Esophagus muscularis mucosa (tissue), 4 donors: ENCODE results near the gene ASCL1.

ENCODE experiments used
- EP300 ChIP-seq: sonication (generic); formaldehyde crosslinking; IDR thresholded peaks from one replicate; pipeline ENCODE4 v1.6.1; 2017; ENCODE audit warnings: antibody characterized with exemption
- POLR2A ChIP-seq: fragments of 450-650 bp; IDR thresholded peaks from one replicate; pipeline ENCODE4 v1.6.1; 2017; ENCODE audit warnings: antibody characterized with exemption, moderate library complexity, mild to moderate bottlenecking, low read depth
- POLR2AphosphoS5 ChIP-seq, 2 donors: sonication (generic); formaldehyde crosslinking; IDR thresholded peaks; one replicate each; pipeline ENCODE4 v1.6.1; 2017; ENCODE audit warnings: antibody characterized with exemption in 2 of 2
- TF ChIP-seq, protein P1 (sequence below), 3 experiments: fragments of 200-600 bp in 2 of 3; fragments of 450-650 bp in 1 of 3; sonication (generic) in 2 of 3; IDR thresholded peaks; one replicate each; pipeline ENCODE4 v1.5.1; 2017 to 2019; ENCODE audit warnings: antibody characterized with exemption in 3 of 3, mild to moderate bottlenecking in 2 of 3, moderate library complexity in 1 of 3

DNA sequence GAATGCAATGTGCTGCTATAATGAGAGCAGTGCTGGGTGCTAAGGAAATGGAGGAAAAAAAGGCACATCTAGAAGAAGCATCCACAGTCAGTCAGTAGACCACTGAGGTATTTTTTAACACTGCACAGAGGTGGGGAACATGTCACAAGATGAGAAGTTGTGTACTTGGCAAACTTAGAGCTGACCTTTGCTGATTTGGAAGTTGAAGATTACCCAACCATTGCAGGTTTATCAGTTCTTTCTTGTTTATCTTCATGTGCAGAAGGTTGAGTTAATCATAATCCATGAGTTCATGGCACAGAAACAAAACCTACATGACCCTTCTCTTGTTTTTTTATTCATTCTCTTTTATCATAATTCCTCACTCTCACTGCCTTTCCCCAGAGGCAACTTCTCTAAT, 37.2 kb upstream of the ASCL1 start:
- TF ChIP-seq POLR2A (no peak), POLR2AphosphoS5 (IDR thresholded peaks at IDR 0.05) (no peak), EP300 (no peak)
- TF ChIP-seq, protein P1, sequence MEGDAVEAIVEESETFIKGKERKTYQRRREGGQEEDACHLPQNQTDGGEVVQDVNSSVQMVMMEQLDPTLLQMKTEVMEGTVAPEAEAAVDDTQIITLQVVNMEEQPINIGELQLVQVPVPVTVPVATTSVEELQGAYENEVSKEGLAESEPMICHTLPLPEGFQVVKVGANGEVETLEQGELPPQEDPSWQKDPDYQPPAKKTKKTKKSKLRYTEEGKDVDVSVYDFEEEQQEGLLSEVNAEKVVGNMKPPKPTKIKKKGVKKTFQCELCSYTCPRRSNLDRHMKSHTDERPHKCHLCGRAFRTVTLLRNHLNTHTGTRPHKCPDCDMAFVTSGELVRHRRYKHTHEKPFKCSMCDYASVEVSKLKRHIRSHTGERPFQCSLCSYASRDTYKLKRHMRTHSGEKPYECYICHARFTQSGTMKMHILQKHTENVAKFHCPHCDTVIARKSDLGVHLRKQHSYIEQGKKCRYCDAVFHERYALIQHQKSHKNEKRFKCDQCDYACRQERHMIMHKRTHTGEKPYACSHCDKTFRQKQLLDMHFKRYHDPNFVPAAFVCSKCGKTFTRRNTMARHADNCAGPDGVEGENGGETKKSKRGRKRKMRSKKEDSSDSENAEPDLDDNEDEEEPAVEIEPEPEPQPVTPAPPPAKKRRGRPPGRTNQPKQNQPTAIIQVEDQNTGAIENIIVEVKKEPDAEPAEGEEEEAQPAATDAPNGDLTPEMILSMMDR (IDR thresholded peaks at IDR 0.05), result no peak
